HEK293 (cell line): ENCODE results near the gene CHRM4.
"Not testable (repeated sequence)": the region's sequence is repeated elsewhere in the genome, so short reads cannot be mapped to it uniquely, and the experiment has no call there.

Experiments used
- CTCF ChIA-PET: fragments of 350-600 bp; formaldehyde crosslinking; extraction: SDS; loops from one replicate; lab custom pipeline; 2021; ENCODE audit warnings: antibody characterized with exemption; lab: Yijun Ruan, JAX
- POLR2A ChIA-PET: fragments of 300-600 bp; formaldehyde crosslinking; extraction: SDS; loops from one replicate; lab custom pipeline; 2020; ENCODE audit warnings: antibody characterized with exemption, inconsistent platforms; lab: Yijun Ruan, JAX
- H3K27ac ChIP-seq: fragments of 200-500 bp; sonication (Bioruptor generic); 2 replicates; pipeline ENCODE4 v1.5.1; 2014; ENCODE audit warnings: low read depth, low read length, control low read depth, inconsistent platforms; ENCODE audit errors: extremely low read depth
- H3K36me3 ChIP-seq, 2 experiments: fragments of 200-500 bp in 1 of 2; sonication (Bioruptor generic) in 1 of 2; 1 replicate in 1 of 2; 2 replicates in 1 of 2; pipeline ENCODE4 v1.5.1; 2014 to 2017; ENCODE audit warnings: inconsistent platforms in 2 of 2, low read length in 2 of 2; ENCODE audit not compliant: control insufficient read depth in 2 of 2, insufficient read depth in 1 of 2
- H3K4me1 ChIP-seq: fragments of 200-500 bp; sonication (Bioruptor generic); 2 replicates; pipeline ENCODE4 v1.5.1; 2014; ENCODE audit warnings: mild to moderate bottlenecking, low read length, inconsistent platforms; ENCODE audit not compliant: control insufficient read depth, insufficient read depth
- H3K4me3 ChIP-seq: 2 replicates; pipeline ENCODE4 v1.5.1; 2011; ENCODE audit warnings: low read depth, mild to moderate bottlenecking, control low read depth, low read length, moderate library complexity
- H3K9me3 ChIP-seq: fragments of 200-500 bp; sonication (Bioruptor generic); 2 replicates; pipeline ENCODE4 v1.5.1; 2014; ENCODE audit warnings: low read depth, low read length, inconsistent platforms; ENCODE audit not compliant: control insufficient read depth, insufficient read depth
- BCL11A ChIP-seq: fragments of 450-650 bp; formaldehyde crosslinking; IDR thresholded peaks from 2 replicates; pipeline ENCODE4 v1.5.1; 2016; ENCODE audit warnings: low read depth, missing biosample characterization, missing genetic modification characterization
- EGR2 ChIP-seq: fragments of 450-650 bp; formaldehyde crosslinking; IDR thresholded peaks from 2 replicates; pipeline ENCODE4 v1.5.1; 2016; ENCODE audit warnings: low read depth, missing biosample characterization, missing genetic modification characterization
- GLIS2 ChIP-seq: fragments of 450-650 bp; formaldehyde crosslinking; IDR thresholded peaks from 2 replicates; pipeline ENCODE4 v1.5.1; 2016; ENCODE audit warnings: missing biosample characterization, missing genetic modification characterization
- HOXD13 ChIP-seq: sonication (generic); formaldehyde crosslinking; IDR thresholded peaks from 2 replicates; pipeline ENCODE4 v1.8.0; 2022; ENCODE audit warnings: missing genetic modification reagents, borderline replicate concordance
- KLF1 ChIP-seq: fragments of 450-650 bp; formaldehyde crosslinking; IDR thresholded peaks from 2 replicates; pipeline ENCODE4 v1.5.1; 2016; ENCODE audit warnings: missing biosample characterization, missing genetic modification characterization
- SP2 ChIP-seq: fragments of 450-650 bp; formaldehyde crosslinking; IDR thresholded peaks from 2 replicates; pipeline ENCODE4 v1.5.1; 2016; ENCODE audit warnings: missing biosample characterization, missing genetic modification characterization
- SP3 ChIP-seq: fragments of 450-650 bp; formaldehyde crosslinking; IDR thresholded peaks from 2 replicates; pipeline ENCODE4 v1.5.1; 2016; ENCODE audit warnings: missing biosample characterization, missing genetic modification characterization
- WT1 ChIP-seq: fragments of 450-650 bp; formaldehyde crosslinking; IDR thresholded peaks from 2 replicates; pipeline ENCODE4 v1.5.1; 2016; ENCODE audit warnings: missing biosample characterization, missing genetic modification characterization
- ZBTB17 ChIP-seq: fragments of 450-650 bp; formaldehyde crosslinking; IDR thresholded peaks from 2 replicates; pipeline ENCODE4 v1.5.1; 2016; ENCODE audit warnings: missing biosample characterization, missing genetic modification characterization
- ZBTB20 ChIP-seq: fragments of 450-650 bp; formaldehyde crosslinking; IDR thresholded peaks from 2 replicates; pipeline ENCODE4 v1.5.1; 2016; ENCODE audit warnings: missing biosample characterization, missing genetic modification characterization
- ZBTB48 ChIP-seq: fragments of 450-650 bp; formaldehyde crosslinking; IDR thresholded peaks from 2 replicates; pipeline ENCODE4 v1.5.1; 2016; ENCODE audit warnings: missing biosample characterization, missing genetic modification characterization
- ZBTB8A ChIP-seq: fragments of 450-650 bp; formaldehyde crosslinking; IDR thresholded peaks from 2 replicates; pipeline ENCODE4 v1.5.1; 2016; ENCODE audit warnings: missing biosample characterization, missing genetic modification characterization
- ZFHX2 ChIP-seq: fragments of 450-650 bp; formaldehyde crosslinking; conservative IDR thresholded peaks from 2 replicates; pipeline ENCODE4 v1.5.1; 2016; ENCODE audit warnings: missing biosample characterization, missing genetic modification characterization
- ZNF19 ChIP-seq: fragments of 450-650 bp; formaldehyde crosslinking; IDR thresholded peaks from 2 replicates; pipeline ENCODE4; 2016; ENCODE audit warnings: missing biosample characterization, missing genetic modification characterization, low read depth
- ZNF239 ChIP-seq: fragments of 450-650 bp; formaldehyde crosslinking; IDR thresholded peaks from 2 replicates; pipeline ENCODE4 v1.5.1; 2016; ENCODE audit warnings: missing biosample characterization, missing genetic modification characterization
- ZNF335 ChIP-seq: fragments of 450-650 bp; formaldehyde crosslinking; conservative IDR thresholded peaks from 2 replicates; pipeline ENCODE4 v1.5.1; 2016; ENCODE audit warnings: missing biosample characterization, missing genetic modification characterization
- ZNF341 ChIP-seq: fragments of 450-650 bp; formaldehyde crosslinking; IDR thresholded peaks from 2 replicates; pipeline ENCODE4; 2016; ENCODE audit warnings: low read depth, missing biosample characterization, missing genetic modification characterization
- ZNF394 ChIP-seq: fragments of 450-650 bp; formaldehyde crosslinking; IDR thresholded peaks from 2 replicates; pipeline ENCODE4 v1.5.1; 2016; ENCODE audit warnings: missing biosample characterization, missing genetic modification characterization, mild to moderate bottlenecking, moderate library complexity, borderline replicate concordance
- ZNF473 ChIP-seq: fragments of 450-650 bp; formaldehyde crosslinking; IDR thresholded peaks from 2 replicates; pipeline ENCODE4 v1.5.1; 2017; ENCODE audit warnings: missing biosample characterization, missing genetic modification characterization
- ZNF501 ChIP-seq: fragments of 450-650 bp; formaldehyde crosslinking; IDR thresholded peaks from 2 replicates; pipeline ENCODE4 v1.5.1; 2016; ENCODE audit warnings: missing biosample characterization, missing genetic modification characterization
- ZNF548 ChIP-seq: fragments of 450-650 bp; formaldehyde crosslinking; IDR thresholded peaks from 2 replicates; pipeline ENCODE4 v1.5.1; 2016; ENCODE audit warnings: missing biosample characterization, missing genetic modification characterization
- ZNF600 ChIP-seq: fragments of 450-650 bp; formaldehyde crosslinking; IDR thresholded peaks from 2 replicates; pipeline ENCODE4 v1.5.1; 2016; ENCODE audit warnings: missing biosample characterization, missing genetic modification characterization
- ZNF639 ChIP-seq: fragments of 450-650 bp; formaldehyde crosslinking; IDR thresholded peaks from 2 replicates; pipeline ENCODE4 v1.5.1; 2016; ENCODE audit warnings: missing biosample characterization, missing genetic modification characterization
- ZXDB ChIP-seq: fragments of 450-650 bp; formaldehyde crosslinking; IDR thresholded peaks from 2 replicates; pipeline ENCODE4 v1.5.1; 2016; ENCODE audit warnings: missing biosample characterization, missing genetic modification characterization
- TF ChIP-seq, protein P1 (sequence below): fragments of 450-650 bp; formaldehyde crosslinking; IDR thresholded peaks from 2 replicates; pipeline ENCODE4 v1.5.1; 2016; ENCODE audit warnings: missing biosample characterization, missing genetic modification characterization
- TF ChIP-seq, protein P2 (sequence below): fragments of 450-650 bp; formaldehyde crosslinking; IDR thresholded peaks from 2 replicates; pipeline ENCODE4 v1.5.1; 2016; ENCODE audit warnings: missing biosample characterization, missing genetic modification characterization
- TF ChIP-seq, protein P3 (sequence below): fragments of 450-650 bp; formaldehyde crosslinking; IDR thresholded peaks from 2 replicates; pipeline ENCODE4 v1.5.1; 2017; ENCODE audit warnings: missing biosample characterization, missing genetic modification characterization

CHRM4 gene

GRCh38 chr11:46380340-46381047 is 11.1 kb downstream of the CHRM4 start (continued):
- TF ChIP-seq ZNF600 (tag by site-specific recombination) = peak; percentile 24; the same call in 1 of the 2 replicates
- TF ChIP-seq ZBTB8A (tag by site-specific recombination) = no peak
- TF ChIP-seq ZBTB48 = peak; percentile 50; the same call in 1 of the 2 replicates
- no peak for TF ChIP-seq ZNF239 (tag by site-specific recombination)
- no peak for TF ChIP-seq ZNF639 (tag by site-specific recombination)
- TF ChIP-seq BCL11A (tag by site-specific recombination) = 0 out of 2 replicates have a peak, but pooled peaks have one; percentile 28
- 0 out of 2 replicates have a peak, but pooled peaks have one; percentile 14 for TF ChIP-seq ZNF394 (tag by site-specific recombination)
- peak; percentile 17; the same call in 1 of the 2 replicates for TF ChIP-seq HOXD13 (CRISPR knock-in tag)
- TF ChIP-seq, protein P1, sequence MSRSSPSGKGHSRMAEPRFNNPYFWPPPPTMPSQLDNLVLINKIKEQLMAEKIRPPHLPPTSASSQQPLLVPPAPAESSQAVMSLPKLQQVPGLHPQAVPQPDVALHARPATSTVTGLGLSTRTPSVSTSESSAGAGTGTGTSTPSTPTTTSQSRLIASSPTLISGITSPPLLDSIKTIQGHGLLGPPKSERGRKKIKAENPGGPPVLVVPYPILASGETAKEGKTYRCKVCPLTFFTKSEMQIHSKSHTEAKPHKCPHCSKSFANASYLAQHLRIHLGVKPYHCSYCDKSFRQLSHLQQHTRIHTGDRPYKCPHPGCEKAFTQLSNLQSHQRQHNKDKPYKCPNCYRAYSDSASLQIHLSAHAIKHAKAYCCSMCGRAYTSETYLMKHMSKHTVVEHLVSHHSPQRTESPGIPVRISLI = peak; percentile 85
- TF ChIP-seq ZNF501 (tag by site-specific recombination) = 0 out of 2 replicates have a peak, but pooled peaks have one; percentile 31
- TF ChIP-seq ZNF473 = no peak
- TF ChIP-seq, protein P2, sequence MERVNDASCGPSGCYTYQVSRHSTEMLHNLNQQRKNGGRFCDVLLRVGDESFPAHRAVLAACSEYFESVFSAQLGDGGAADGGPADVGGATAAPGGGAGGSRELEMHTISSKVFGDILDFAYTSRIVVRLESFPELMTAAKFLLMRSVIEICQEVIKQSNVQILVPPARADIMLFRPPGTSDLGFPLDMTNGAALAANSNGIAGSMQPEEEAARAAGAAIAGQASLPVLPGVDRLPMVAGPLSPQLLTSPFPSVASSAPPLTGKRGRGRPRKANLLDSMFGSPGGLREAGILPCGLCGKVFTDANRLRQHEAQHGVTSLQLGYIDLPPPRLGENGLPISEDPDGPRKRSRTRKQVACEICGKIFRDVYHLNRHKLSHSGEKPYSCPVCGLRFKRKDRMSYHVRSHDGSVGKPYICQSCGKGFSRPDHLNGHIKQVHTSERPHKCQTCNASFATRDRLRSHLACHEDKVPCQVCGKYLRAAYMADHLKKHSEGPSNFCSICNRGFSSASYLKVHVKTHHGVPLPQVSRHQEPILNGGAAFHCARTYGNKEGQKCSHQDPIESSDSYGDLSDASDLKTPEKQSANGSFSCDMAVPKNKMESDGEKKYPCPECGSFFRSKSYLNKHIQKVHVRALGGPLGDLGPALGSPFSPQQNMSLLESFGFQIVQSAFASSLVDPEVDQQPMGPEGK (tag by site-specific recombination) = peak; percentile 90
- TF ChIP-seq SP2 (tag by site-specific recombination) = peak; percentile 60
- TF ChIP-seq ZNF548 (tag by site-specific recombination) = no peak
- TF ChIP-seq ZNF19 (tag by site-specific recombination) = no peak
- TF ChIP-seq, protein P3, sequence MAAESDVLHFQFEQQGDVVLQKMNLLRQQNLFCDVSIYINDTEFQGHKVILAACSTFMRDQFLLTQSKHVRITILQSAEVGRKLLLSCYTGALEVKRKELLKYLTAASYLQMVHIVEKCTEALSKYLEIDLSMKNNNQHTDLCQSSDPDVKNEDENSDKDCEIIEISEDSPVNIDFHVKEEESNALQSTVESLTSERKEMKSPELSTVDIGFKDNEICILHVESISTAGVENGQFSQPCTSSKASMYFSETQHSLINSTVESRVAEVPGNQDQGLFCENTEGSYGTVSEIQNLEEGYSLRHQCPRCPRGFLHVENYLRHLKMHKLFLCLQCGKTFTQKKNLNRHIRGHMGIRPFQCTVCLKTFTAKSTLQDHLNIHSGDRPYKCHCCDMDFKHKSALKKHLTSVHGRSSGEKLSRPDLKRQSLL (tag by site-specific recombination) = no peak

- H3K4me1 ChIP-seq = not testable (repeated sequence)
- TF ChIP-seq ZFHX2 (tag by site-specific recombination) (peak; percentile 51), SP3 (tag by site-specific recombination) (peak; percentile 38), ZBTB17 (tag by site-specific recombination) (peak; percentile 83), SP2 (tag by site-specific recombination) (peak; percentile 63), KLF1 (tag by site-specific recombination) (peak; percentile 21; the same call in 1 of the 2 replicates), ZBTB20 (tag by site-specific recombination) (peak; percentile 77; the same call in 1 of the 2 replicates), ZNF600 (tag by site-specific recombination) (peak; percentile 58; the same call in 1 of the 2 replicates), WT1 (tag by site-specific recombination) (0 out of 2 replicates have a peak, but pooled peaks have one; percentile 14), EGR2 (tag by site-specific recombination) (peak; percentile 33; the same call in 1 of the 2 replicates), ZNF335 (tag by site-specific recombination) (peak; percentile 59; the same call in 1 of the 2 replicates), GLIS2 (peak; percentile 61; the same call in 1 of the 2 replicates), ZBTB8A (tag by site-specific recombination) (peak; percentile 80), ZXDB (peak; percentile 75), ZNF341 (tag by site-specific recombination) (peak; percentile 19)
- TF ChIP-seq, protein P2 (tag by site-specific recombination) = peak; percentile 48; the same call in 1 of the 2 replicates
These were observed 11.9 kb downstream of the CHRM4 start for GRCh38 chr11:46379482-46380293.

More at GRCh38 chr11:46379482-46380293, 11.9 kb downstream of the CHRM4 start:
- H3K27ac ChIP-seq, H3K9me3 ChIP-seq, H3K4me3 ChIP-seq: not testable (repeated sequence)
- ChIA-PET POLR2A (interaction anchor here (1.1 kb wide), 1 partner anchor 9 kb away, joined by 3 read pairs; no protein-coding TSS in a partner anchor), CTCF (interaction anchor here (0.5 to 4.0 kb wide), 5 partner anchors 11 to 462 kb away, joined by 3 to 18 read pairs (median 3); no protein-coding TSS in a partner anchor)
- peaks cover 0 to 53% of the 10 kb centered on the region in 2 experiments; a peak in 1 of 3 replicates for H3K36me3 ChIP-seq
